ENCODE results near the gene FGF14.

- TF ChIP-seq CTCF (IDR thresholded peaks at IDR 0.05; ENCODE audit: low read depth, low read length) (no peak), EZH2phosphoT487 (IDR thresholded peaks at IDR 0.05; ENCODE audit: low read depth) (no peak)
These were observed 503.2 kb downstream of the FGF14 start for GRCh38 chr13:101898676-101899075.
